A549 (cell line): Measurements from ENCODE around the gene SLCO2B1. TPM values are rescaled to one million over a fixed set of nuclear protein-coding genes. Genes with fewer than 3 reads are reported as not detected.

Source experiments
- ATAC-seq, 2 experiments: fragments of 200-7000 bp in 1 of 2; fragments of >200 bp in 1 of 2; cut with Nextera tagmentation in 1 of 2; cut with Tn5 transposase in 1 of 2; 3 replicates each; pipeline versions ENCODE4 v1.8.0 to v1.9.1; 2018 to 2020; ENCODE audit warnings: mild to moderate bottlenecking in 1 of 2, moderate library complexity in 1 of 2
- CTCF ChIA-PET: fragments of 300-600 bp; sonication (Branson Sonifier 250); formaldehyde crosslinking; extraction: SDS; loops from one replicate; lab custom pipeline; 2021; ENCODE audit warnings: antibody characterized with exemption, inconsistent platforms; lab: Yijun Ruan, JAX
- POLR2A ChIA-PET: fragments of 350-600 bp; formaldehyde crosslinking; extraction: SDS; loops from one replicate; lab custom pipeline; 2021; ENCODE audit warnings: antibody characterized with exemption, inconsistent platforms; lab: Yijun Ruan, JAX
- DNase-seq, 2 experiments: peaks; one replicate each; pipeline versions ENCODE4 v3.0.0 to v3.0.0-alpha.2; 2011 to 2016; ENCODE audit warnings: low read depth in 1 of 2, low spot score in 1 of 2
- FAIRE-seq: peaks from 2 replicates; lab custom pipeline; 2011; peaks lifted over from hg19 to GRCh38; lab: Jason Lieb, UNC
- H3K27ac ChIP-seq, 2 experiments: fragments of >200 bp; sonication (Bioruptor Twin); formaldehyde crosslinking; 3 replicates each; pipeline ENCODE4 v1.5.1; 2016 to 2017
- H3K4me1 ChIP-seq: fragments of >200 bp; sonication (Bioruptor Twin); formaldehyde crosslinking; 3 replicates; pipeline ENCODE4 v1.6.1; 2016
- H3K4me2 ChIP-seq: fragments of >200 bp; sonication (Bioruptor Twin); formaldehyde crosslinking; 3 replicates; pipeline ENCODE4 v1.6.1; 2016
- H3K4me3 ChIP-seq: fragments of >200 bp; sonication (Bioruptor Twin); formaldehyde crosslinking; 3 replicates; pipeline ENCODE4 v1.5.1; 2016
- H3K9me3 ChIP-seq: fragments of >200 bp; sonication (Bioruptor Twin); formaldehyde crosslinking; 3 replicates; pipeline ENCODE4 v1.6.1; 2016
- CHD2 ChIP-seq: fragments of 150-350 bp; IDR thresholded peaks from 2 replicates; pipeline ENCODE4 v1.6.1; 2014; ENCODE audit warnings: low read length; ENCODE audit not compliant: partially characterized antibody
- HOXA7 ChIP-seq: fragments of 250-450 bp; sonication (Bioruptor Pico); IDR thresholded peaks from 2 replicates; pipeline ENCODE4 v1.5.0; 2020; ENCODE audit warnings: mild to moderate bottlenecking, moderate library complexity
- HOXB13 ChIP-seq: fragments of 250-450 bp; sonication (Bioruptor Pico); IDR thresholded peaks from 2 replicates; pipeline ENCODE4 v1.5.0; 2020; ENCODE audit warnings: low read depth, mild to moderate bottlenecking, moderate library complexity
- JUN ChIP-seq, 2 experiments: fragments of >200 bp; sonication (Bioruptor Twin); formaldehyde crosslinking; IDR thresholded peaks; 2 replicates in 1 of 2; 3 replicates in 1 of 2; pipeline ENCODE4 v1.6.1; 2016 to 2017
- KDM5A ChIP-seq: fragments of 200-600 bp; sonication (generic); IDR thresholded peaks from 2 replicates; pipeline ENCODE4 v1.6.1; 2016; ENCODE audit warnings: antibody characterized with exemption, mild to moderate bottlenecking
- MAFK ChIP-seq: fragments of 450-650 bp; IDR thresholded peaks from 2 replicates; pipeline ENCODE4 v1.6.1; 2014; ENCODE audit not compliant: partially characterized antibody
- MYC ChIP-seq: IDR thresholded peaks from 2 replicates; pipeline ENCODE4 v1.6.1; 2012; ENCODE audit warnings: mild to moderate bottlenecking, inconsistent platforms, low read length, improper control_type of control experiment, borderline replicate concordance
- NPAS2 ChIP-seq: fragments of 250-450 bp; sonication (Bioruptor Pico); IDR thresholded peaks from 2 replicates; pipeline ENCODE4 v1.8.0; 2022; ENCODE audit warnings: mild to moderate bottlenecking, moderate library complexity, borderline replicate concordance
- NR3C1 ChIP-seq: fragments of >200 bp; sonication (Bioruptor Twin); formaldehyde crosslinking; IDR thresholded peaks from 3 replicates; pipeline ENCODE4 v1.6.1; 2017
- REST ChIP-seq: fragments of 200-600 bp; sonication (generic); IDR thresholded peaks from 2 replicates; pipeline ENCODE4 v1.6.1; 2016; ENCODE audit warnings: antibody characterized with exemption, mild to moderate bottlenecking, moderate library complexity
- RNF2 ChIP-seq: fragments of 200-600 bp; sonication (generic); IDR thresholded peaks from 2 replicates; pipeline ENCODE4 v1.6.1; 2016; ENCODE audit warnings: low read depth, mild to moderate bottlenecking, antibody characterized with exemption, moderate library complexity, borderline replicate concordance
- SMC3 ChIP-seq: fragments of >200 bp; sonication (Bioruptor Twin); formaldehyde crosslinking; IDR thresholded peaks from 3 replicates; pipeline ENCODE4 v1.6.1; 2018; ENCODE audit warnings: inconsistent platforms
- TFCP2L1 ChIP-seq: fragments of 250-450 bp; sonication (Bioruptor Pico); IDR thresholded peaks from 2 replicates; pipeline ENCODE4 v1.5.0; 2021; ENCODE audit warnings: mild to moderate bottlenecking
- TP53 ChIP-seq: fragments of 250-450 bp; sonication (Bioruptor Pico); IDR thresholded peaks from 2 replicates; pipeline ENCODE4 v1.5.0; 2021; ENCODE audit warnings: mild to moderate bottlenecking, moderate library complexity
- ZC3H11A ChIP-seq: fragments of 450-650 bp; IDR thresholded peaks from 2 replicates; pipeline ENCODE4 v1.6.1; 2014; ENCODE audit warnings: antibody characterized with exemption, mild to moderate bottlenecking
- ZFP36 ChIP-seq: fragments of 450-650 bp; IDR thresholded peaks from 2 replicates; pipeline ENCODE4 v1.6.1; 2014; ENCODE audit warnings: borderline replicate concordance; ENCODE audit not compliant: partially characterized antibody
- WGBS: methylation state at CpG from one replicate; pipeline ENCODE4 v1.1.6; 2017; ENCODE audit errors: missing lambda C conversion rate; 5-methylcytosine and 5-hydroxymethylcytosine counted together
- polyA plus RNA-seq, 4 experiments: library from polyadenylated mRNA; depleted of rRNA in 3 of 4; stranded (reverse); fragments of >200 nt; fragmentation: RNase III in 1 of 4; extraction: RNeasy Plus Mini Kit Qiagen cat#74134 plus additional on column Dnase treatment in 1 of 4; gene quantifications; 2 replicates in 3 of 4; 3 replicates in 1 of 4; pipeline ENCODE4 v1.2.3, GENCODE V29; 2011 to 2017
- TF ChIP-seq, protein P1 (sequence below): fragments of >200 bp; sonication (Bioruptor Twin); formaldehyde crosslinking; IDR thresholded peaks from 3 replicates; pipeline ENCODE4 v1.5.1; 2016

The SLCO2B1 gene
- polyA plus RNA-seq, 2 of the 4 experiments (the other 2 are of a cell fraction), result 4.9 to 5.2 TPM

DNA sequence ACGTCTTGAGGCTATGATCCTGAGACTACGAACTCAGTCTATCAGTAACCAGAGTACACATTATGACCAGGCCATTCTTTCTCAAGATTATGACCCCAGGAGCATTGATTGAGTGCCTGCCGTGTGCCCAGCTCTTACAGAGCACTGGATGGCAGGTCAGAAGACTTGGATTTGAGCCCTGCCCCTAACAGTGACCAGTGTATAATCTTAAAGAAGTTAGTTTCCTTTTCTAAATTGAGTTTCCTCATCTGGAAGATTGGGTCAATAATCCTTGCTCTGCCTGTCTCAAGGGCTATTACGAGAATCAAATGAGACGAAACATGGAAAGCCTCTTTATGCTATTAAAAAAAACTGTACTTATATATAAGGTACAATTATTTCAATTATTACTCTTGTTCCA lies 38.2 kb downstream of the SLCO2B1 start (continued):
- TF ChIP-seq, protein P1, sequence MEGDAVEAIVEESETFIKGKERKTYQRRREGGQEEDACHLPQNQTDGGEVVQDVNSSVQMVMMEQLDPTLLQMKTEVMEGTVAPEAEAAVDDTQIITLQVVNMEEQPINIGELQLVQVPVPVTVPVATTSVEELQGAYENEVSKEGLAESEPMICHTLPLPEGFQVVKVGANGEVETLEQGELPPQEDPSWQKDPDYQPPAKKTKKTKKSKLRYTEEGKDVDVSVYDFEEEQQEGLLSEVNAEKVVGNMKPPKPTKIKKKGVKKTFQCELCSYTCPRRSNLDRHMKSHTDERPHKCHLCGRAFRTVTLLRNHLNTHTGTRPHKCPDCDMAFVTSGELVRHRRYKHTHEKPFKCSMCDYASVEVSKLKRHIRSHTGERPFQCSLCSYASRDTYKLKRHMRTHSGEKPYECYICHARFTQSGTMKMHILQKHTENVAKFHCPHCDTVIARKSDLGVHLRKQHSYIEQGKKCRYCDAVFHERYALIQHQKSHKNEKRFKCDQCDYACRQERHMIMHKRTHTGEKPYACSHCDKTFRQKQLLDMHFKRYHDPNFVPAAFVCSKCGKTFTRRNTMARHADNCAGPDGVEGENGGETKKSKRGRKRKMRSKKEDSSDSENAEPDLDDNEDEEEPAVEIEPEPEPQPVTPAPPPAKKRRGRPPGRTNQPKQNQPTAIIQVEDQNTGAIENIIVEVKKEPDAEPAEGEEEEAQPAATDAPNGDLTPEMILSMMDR, result no peak
- TF ChIP-seq MYC, result no peak
- no peak for TF ChIP-seq NPAS2 (CRISPR knock-in tag)
- no peak for TF ChIP-seq JUN (IDR thresholded peaks at IDR 0.05)
- TF ChIP-seq TFCP2L1 (CRISPR knock-in tag), result no peak
- no peak for TF ChIP-seq ZC3H11A
- TF ChIP-seq RNF2, result no peak
- no peak for TF ChIP-seq ZFP36

- Histone ChIP-seq H3K4me1 (peaks cover 2% of the 10 kb centered on the region; the same call in 1 of the 3 replicates), H3K27ac (no peak overlapping the region), H3K4me2 (no peak overlapping the region), H3K9me3 (no peaks in the 10 kb centered on the region), H3K4me3 (no peak overlapping the region)
- no peak for FAIRE-seq
- ATAC-seq, result no peak
- TF ChIP-seq, protein P1, result no peak
- no peak for TF ChIP-seq HOXB13 (CRISPR knock-in tag)
- WGBS, result 93% methylated on average over 8 of the region's 8 CpGs
- CTCF ChIA-PET, result interaction anchor here (0.7 to 1.7 kb wide), 4 partner anchors 14 to 699 kb away, joined by 4 to 9 read pairs (median 5); no protein-coding TSS in a partner anchor
- POLR2A ChIA-PET, result no interaction called here
- DNase-seq, result no peak
Measured at GRCh38 chr11:75189911-75190310, 39.0 kb downstream of the SLCO2B1 start.

GRCh38 chr11:75190652-75191329 lies 39.9 kb downstream of the SLCO2B1 start:
- Histone ChIP-seq H3K9me3 (no peaks in the 10 kb centered on the region), H3K4me3 (no peak overlapping the region), H3K4me1 (peaks cover 11% of the 10 kb centered on the region; the same call in 2 of the 3 replicates), H3K4me2 (no peak overlapping the region), H3K27ac (no peak overlapping the region)
- POLR2A ChIA-PET, result no interaction called here
- 57% methylated on average over 2 of the region's 2 CpGs for WGBS
- DNase-seq (no peak), ATAC-seq (no peak; a peak in 2 of 6 replicates), FAIRE-seq (no peak)
- TF ChIP-seq MAFK (no peak), ZC3H11A (no peak), HOXB13 (CRISPR knock-in tag) (no peak), RNF2 (no peak), TP53 (CRISPR knock-in tag) (no peak), CHD2 (no peak), NR3C1 (no peak), SMC3 (no peak), HOXA7 (CRISPR knock-in tag) (no peak), REST (no peak), KDM5A (no peak)
- CTCF ChIA-PET, result interaction anchor here (0.9 to 9.2 kb wide), 5 partner anchors 13 to 51 kb away, joined by 4 to 46 read pairs (median 9); partner anchors contain the start of gene TPBGL
